ENCODE results near the gene APOM.

Gene APOM

GRCh38 chr6:31655349-31656237, at the start of gene APOM:
APOM (plus strand) TSS chr6:31655894; CDS start chr6:31655967, 73 bp downstream.
- no CpG with 5 or more reads among the region's 8 CpGs for WGBS (ENCODE audit: insufficient coverage, insufficient read length)
- no peak within 1 kb of the TSS for H3K4me3 ChIP-seq (ENCODE audit: low read length)
- no peaks in the 10 kb centered on the region for H3K9me3 ChIP-seq (ENCODE audit: control insufficient read depth, insufficient read depth, low read length)
- no peak for DNase-seq (ENCODE audit: low read depth, low spot score)
- no peaks in the 10 kb centered on the region for H3K36me3 ChIP-seq (ENCODE audit: control insufficient read depth, insufficient read depth, low read length)
- H3K4me1 ChIP-seq (ENCODE audit: control insufficient read depth, insufficient read depth, low read length) = 0 out of 2 replicates have a peak, but pooled peaks cover 2% of the 10 kb centered on the region
- no peak within 1 kb of the TSS for H3K27ac ChIP-seq (ENCODE audit: low read length)
- H3K27me3 ChIP-seq (ENCODE audit: control insufficient read depth, insufficient read depth, low read length) = no peaks in the 10 kb centered on the region

GRCh38 chr6:31607317-31607716, 48.4 kb upstream of the APOM start:
- WGBS (ENCODE audit: insufficient coverage, insufficient read length) = no CpG with 5 or more reads among the region's 1 CpG
- Histone ChIP-seq H3K27ac (ENCODE audit: low read length) (no peak overlapping the region), H3K27me3 (ENCODE audit: control insufficient read depth, insufficient read depth, low read length) (no peaks in the 10 kb centered on the region; the same call in 1 of the 2 replicates), H3K4me3 (ENCODE audit: low read length) (no peak overlapping the region), H3K36me3 (ENCODE audit: control insufficient read depth, insufficient read depth, low read length) (no peaks in the 10 kb centered on the region), H3K9me3 (ENCODE audit: control insufficient read depth, insufficient read depth, low read length) (no peaks in the 10 kb centered on the region), H3K4me1 (ENCODE audit: control insufficient read depth, insufficient read depth, low read length) (no peaks in the 10 kb centered on the region)
- DNase-seq (ENCODE audit: low read depth, low spot score) = no peak

DNA sequence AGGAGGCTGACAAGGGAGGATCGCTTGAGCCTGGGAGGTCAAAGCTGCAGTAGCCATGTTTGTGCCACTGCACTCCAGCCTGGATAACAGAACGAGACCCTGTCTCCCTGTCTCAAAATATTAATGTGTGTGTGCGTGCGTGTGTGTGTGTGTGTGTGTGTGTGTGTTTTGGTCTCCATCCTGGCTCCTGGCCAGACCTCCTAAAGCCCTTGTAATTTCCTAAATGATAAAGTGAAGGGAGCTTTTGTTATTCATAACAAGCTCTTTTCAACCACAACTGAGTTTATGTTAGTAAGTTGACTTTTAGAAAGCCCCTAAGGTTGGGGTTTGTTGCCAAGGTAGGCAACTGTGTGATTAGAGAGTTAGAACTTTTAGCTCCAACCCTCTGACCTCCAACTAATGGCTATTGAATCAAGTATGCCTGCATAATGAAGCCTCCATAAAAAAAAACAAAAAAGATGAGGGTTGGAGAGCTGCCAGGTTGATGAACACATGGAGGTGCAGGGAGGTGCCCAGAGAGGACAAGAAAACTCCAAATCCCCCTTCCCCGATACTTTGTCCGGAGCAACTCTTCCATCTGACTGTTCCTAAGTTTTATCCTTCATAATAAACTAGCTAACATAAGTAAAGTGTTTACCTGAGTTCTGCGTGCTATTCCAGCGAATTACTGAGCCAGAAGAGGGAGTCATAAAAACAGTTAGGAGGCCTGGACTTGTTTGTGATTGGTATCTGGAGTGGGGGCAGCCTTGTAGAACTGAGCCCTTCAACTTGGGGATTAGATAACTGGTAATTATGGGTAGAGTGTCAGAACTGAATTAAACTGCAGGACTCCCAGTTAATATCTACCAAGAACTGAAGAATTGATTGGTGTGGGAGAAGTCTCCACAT, 45.9 kb upstream of the APOM start:
- no CpG with 5 or more reads among the region's 8 CpGs for WGBS (ENCODE audit: insufficient coverage, insufficient read length)
- DNase-seq (ENCODE audit: low read depth, low spot score) = no peak
- Histone ChIP-seq H3K9me3 (ENCODE audit: control insufficient read depth, insufficient read depth, low read length) (no peaks in the 10 kb centered on the region), H3K4me1 (ENCODE audit: control insufficient read depth, insufficient read depth, low read length) (no peaks in the 10 kb centered on the region), H3K27me3 (ENCODE audit: control insufficient read depth, insufficient read depth, low read length) (no peaks in the 10 kb centered on the region), H3K36me3 (ENCODE audit: control insufficient read depth, insufficient read depth, low read length) (no peaks in the 10 kb centered on the region), H3K4me3 (ENCODE audit: low read length) (no peak overlapping the region), H3K27ac (ENCODE audit: low read length) (no peak overlapping the region)

GRCh38 chr6:31610968-31611367, 44.7 kb upstream of the APOM start:
- Histone ChIP-seq H3K36me3 (ENCODE audit: control insufficient read depth, insufficient read depth, low read length) (no peaks in the 10 kb centered on the region), H3K27me3 (ENCODE audit: control insufficient read depth, insufficient read depth, low read length) (no peaks in the 10 kb centered on the region), H3K9me3 (ENCODE audit: control insufficient read depth, insufficient read depth, low read length) (no peaks in the 10 kb centered on the region), H3K4me3 (ENCODE audit: low read length) (no peak overlapping the region), H3K4me1 (ENCODE audit: control insufficient read depth, insufficient read depth, low read length) (peaks cover 7% of the 10 kb centered on the region), H3K27ac (ENCODE audit: low read length) (no peak overlapping the region)
- WGBS (ENCODE audit: insufficient coverage, insufficient read length) = no CpG with 5 or more reads among the region's 4 CpGs
- DNase-seq (ENCODE audit: low read depth, low spot score) = no peak

DNA sequence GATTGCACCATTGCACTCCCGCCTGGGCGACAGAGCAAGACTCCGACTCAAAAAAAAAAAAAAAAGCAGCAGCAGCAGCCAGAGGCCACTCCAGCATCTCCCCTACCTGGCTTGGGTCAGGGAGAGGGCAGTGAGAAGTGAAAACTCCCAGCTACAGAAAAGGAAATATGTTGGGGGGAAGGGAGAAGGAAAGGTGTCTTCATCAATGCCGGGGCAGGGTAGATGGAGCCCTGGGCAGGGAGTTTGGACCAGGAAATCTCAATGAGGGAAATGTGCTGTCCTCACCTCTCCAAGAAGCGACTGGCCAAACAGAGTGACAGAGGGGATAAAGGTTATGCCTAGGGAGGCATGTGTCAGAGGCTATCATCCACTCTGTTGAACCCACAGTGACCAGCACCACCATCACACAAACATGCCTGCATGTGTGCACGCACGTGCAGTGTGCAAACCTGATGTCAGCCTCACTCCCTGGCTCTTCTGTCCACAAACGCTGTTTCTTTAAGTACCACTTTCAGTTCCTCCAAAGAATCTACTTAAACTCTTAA, 41.5 kb upstream of the APOM start:
- no peak for DNase-seq (ENCODE audit: low read depth, low spot score)
- H3K36me3 ChIP-seq (ENCODE audit: control insufficient read depth, insufficient read depth, low read length) = no peaks in the 10 kb centered on the region
- H3K4me3 ChIP-seq (ENCODE audit: low read length) = no peak overlapping the region
- no CpG with 5 or more reads among the region's 8 CpGs for WGBS (ENCODE audit: insufficient coverage, insufficient read length)
- H3K27me3 ChIP-seq (ENCODE audit: control insufficient read depth, insufficient read depth, low read length) = no peaks in the 10 kb centered on the region
- no peak overlapping the region for H3K27ac ChIP-seq (ENCODE audit: low read length)
- peaks cover 8% of the 10 kb centered on the region for H3K4me1 ChIP-seq (ENCODE audit: control insufficient read depth, insufficient read depth, low read length)
- H3K9me3 ChIP-seq (ENCODE audit: control insufficient read depth, insufficient read depth, low read length) = no peaks in the 10 kb centered on the region

- Histone ChIP-seq H3K27ac (ENCODE audit: low read length) (no peak within 1 kb of the TSS), H3K27me3 (ENCODE audit: control insufficient read depth, insufficient read depth, low read length) (no peaks in the 10 kb centered on the region), H3K9me3 (ENCODE audit: control insufficient read depth, insufficient read depth, low read length) (no peaks in the 10 kb centered on the region), H3K4me3 (ENCODE audit: low read length) (no peak within 1 kb of the TSS), H3K4me1 (ENCODE audit: control insufficient read depth, insufficient read depth, low read length) (peaks cover 8% of the 10 kb centered on the region), H3K36me3 (ENCODE audit: control insufficient read depth, insufficient read depth, low read length) (no peaks in the 10 kb centered on the region)
- WGBS (ENCODE audit: insufficient coverage, insufficient read length) = no CpG with 5 or more reads among the region's 6 CpGs
- DNase-seq (ENCODE audit: low read depth, low spot score) = no peak
Observed at GRCh38 chr6:31614684-31615578, 40.8 kb upstream of the APOM start, which contains the start of gene AIF1. AIF1 (plus strand) TSS chr6:31615234; CDS start chr6:31615330, 96 bp downstream.

- Histone ChIP-seq H3K4me1 (ENCODE audit: control insufficient read depth, insufficient read depth, low read length) (peaks cover 8% of the 10 kb centered on the region), H3K36me3 (ENCODE audit: control insufficient read depth, insufficient read depth, low read length) (no peaks in the 10 kb centered on the region), H3K27ac (ENCODE audit: low read length) (no peak overlapping the region), H3K9me3 (ENCODE audit: control insufficient read depth, insufficient read depth, low read length) (no peaks in the 10 kb centered on the region), H3K27me3 (ENCODE audit: control insufficient read depth, insufficient read depth, low read length) (no peaks in the 10 kb centered on the region), H3K4me3 (ENCODE audit: low read length) (no peak overlapping the region)
- WGBS (ENCODE audit: insufficient coverage, insufficient read length) = no CpG with 5 or more reads among the region's 7 CpGs
- DNase-seq (ENCODE audit: low read depth, low spot score) = no peak
Observed at GRCh38 chr6:31615748-31616147, 39.9 kb upstream of the APOM start.

DNA sequence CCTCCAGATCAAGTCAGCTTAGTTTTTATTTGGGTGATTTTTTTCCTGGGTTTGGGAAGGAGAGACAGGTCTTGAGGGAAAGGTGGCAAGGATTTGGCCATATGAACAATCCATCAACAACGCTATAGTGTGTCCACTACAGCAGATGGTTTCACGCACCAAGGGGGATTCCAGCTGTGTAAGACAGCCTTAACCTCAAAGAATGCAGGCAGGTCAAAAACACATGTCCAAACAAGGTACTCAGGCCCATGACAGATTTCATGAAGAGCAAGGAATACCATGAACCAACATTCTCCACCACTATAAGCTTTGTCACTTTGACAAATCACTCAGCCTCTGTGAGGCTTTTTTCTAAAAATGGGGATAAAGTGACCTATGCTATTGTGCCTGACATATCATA, 38.7 kb upstream of the APOM start:
- H3K4me3 ChIP-seq (ENCODE audit: low read length) = no peak overlapping the region
- WGBS (ENCODE audit: insufficient coverage, insufficient read length) = no CpG with 5 or more reads among the region's 2 CpGs

GRCh38 chr6:31619805-31620585, 35.7 kb upstream of the APOM start:
- H3K36me3 ChIP-seq (ENCODE audit: control insufficient read depth, insufficient read depth, low read length) = peaks cover 16% of the 10 kb centered on the region
- H3K27me3 ChIP-seq (ENCODE audit: control insufficient read depth, insufficient read depth, low read length) = no peaks in the 10 kb centered on the region
- H3K27ac ChIP-seq (ENCODE audit: low read length) = peak overlapping the region; percentile 50
- no CpG with 5 or more reads among the region's 50 CpGs for WGBS (ENCODE audit: insufficient coverage, insufficient read length)
- peak; percentile 98 for DNase-seq (ENCODE audit: low read depth, low spot score)
- no peaks in the 10 kb centered on the region for H3K9me3 ChIP-seq (ENCODE audit: control insufficient read depth, insufficient read depth, low read length)
- peak overlapping the region; percentile 70; the same call in 1 of the 2 replicates for H3K4me3 ChIP-seq (ENCODE audit: low read length)
- H3K4me1 ChIP-seq (ENCODE audit: control insufficient read depth, insufficient read depth, low read length) = peaks cover 8% of the 10 kb centered on the region

More for the DNA sequence above, 38.7 kb upstream of the APOM start:
- Histone ChIP-seq H3K4me1 (ENCODE audit: control insufficient read depth, insufficient read depth, low read length) (peaks cover 8% of the 10 kb centered on the region), H3K9me3 (ENCODE audit: control insufficient read depth, insufficient read depth, low read length) (no peaks in the 10 kb centered on the region), H3K27ac (ENCODE audit: low read length) (no peak overlapping the region), H3K36me3 (ENCODE audit: control insufficient read depth, insufficient read depth, low read length) (no peaks in the 10 kb centered on the region), H3K27me3 (ENCODE audit: control insufficient read depth, insufficient read depth, low read length) (no peaks in the 10 kb centered on the region)
- no peak for DNase-seq (ENCODE audit: low read depth, low spot score)

Data from iPS DF 6.9 (cell line).